COLO829 (cell line): ENCODE results near the gene UPP1.
"Not testable (repeated sequence)": the region's sequence is repeated elsewhere in the genome, so short reads cannot be mapped to it uniquely, and the experiment has no call there.

Source experiments
- DNase-seq: peaks from one replicate; pipeline ENCODE4 v3.0.0; 2012; ENCODE audit warnings: low spot score

Gene UPP1

DNA sequence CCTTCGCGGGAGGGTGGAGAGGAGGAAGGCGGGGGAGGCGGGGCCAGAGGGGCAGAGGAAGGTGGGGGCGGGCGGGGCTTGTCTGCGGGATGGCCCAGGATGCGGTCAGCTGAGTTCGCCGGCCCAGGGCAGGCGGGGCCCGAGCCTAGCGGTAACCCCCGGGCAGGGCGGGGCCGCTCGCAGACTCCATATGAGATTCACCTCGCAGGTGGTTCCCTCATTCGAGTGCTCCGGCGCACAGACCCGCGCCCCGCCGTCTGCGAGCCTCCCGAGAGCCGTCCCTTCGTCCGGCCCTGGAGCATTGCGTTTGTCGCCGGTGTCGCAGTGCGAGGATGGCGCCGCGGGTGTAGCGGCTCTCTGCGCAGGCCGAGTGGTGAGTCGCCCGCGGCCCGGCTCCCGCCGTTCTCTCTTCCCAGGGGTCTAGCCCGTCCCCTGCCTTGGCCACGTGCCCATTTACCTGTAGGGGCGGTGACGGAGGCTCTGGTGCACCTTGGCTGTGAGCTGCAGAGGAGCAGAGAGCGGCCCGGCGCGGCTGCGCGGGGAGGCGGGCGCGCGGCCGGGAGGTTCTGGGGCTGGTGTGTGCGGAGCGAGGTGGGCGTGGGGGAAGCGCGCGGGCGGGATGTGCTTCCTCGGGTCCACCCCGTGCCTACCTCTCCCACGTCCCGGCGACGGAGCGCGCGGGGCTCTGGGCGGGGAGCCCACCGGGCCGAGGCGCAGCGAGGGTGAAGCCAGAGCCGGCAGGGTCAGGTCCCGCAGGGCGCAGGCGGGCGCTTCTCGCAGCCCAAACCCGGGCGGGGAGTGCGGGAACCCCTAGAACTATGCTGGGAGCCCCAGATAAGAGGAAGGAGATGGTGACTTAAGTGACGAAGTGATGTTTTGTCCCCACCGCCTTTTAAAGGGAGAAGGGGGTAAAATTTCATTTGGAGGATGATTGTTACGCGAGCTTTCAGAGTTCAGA is at the start of gene UPP1:
Gene UPP1 (plus strand): TSS at position 220 of the 958 bp plus-strand sequence. CDS start 5,519 bp downstream, outside the sequence.
- peak; percentile 86 for DNase-seq

DNA sequence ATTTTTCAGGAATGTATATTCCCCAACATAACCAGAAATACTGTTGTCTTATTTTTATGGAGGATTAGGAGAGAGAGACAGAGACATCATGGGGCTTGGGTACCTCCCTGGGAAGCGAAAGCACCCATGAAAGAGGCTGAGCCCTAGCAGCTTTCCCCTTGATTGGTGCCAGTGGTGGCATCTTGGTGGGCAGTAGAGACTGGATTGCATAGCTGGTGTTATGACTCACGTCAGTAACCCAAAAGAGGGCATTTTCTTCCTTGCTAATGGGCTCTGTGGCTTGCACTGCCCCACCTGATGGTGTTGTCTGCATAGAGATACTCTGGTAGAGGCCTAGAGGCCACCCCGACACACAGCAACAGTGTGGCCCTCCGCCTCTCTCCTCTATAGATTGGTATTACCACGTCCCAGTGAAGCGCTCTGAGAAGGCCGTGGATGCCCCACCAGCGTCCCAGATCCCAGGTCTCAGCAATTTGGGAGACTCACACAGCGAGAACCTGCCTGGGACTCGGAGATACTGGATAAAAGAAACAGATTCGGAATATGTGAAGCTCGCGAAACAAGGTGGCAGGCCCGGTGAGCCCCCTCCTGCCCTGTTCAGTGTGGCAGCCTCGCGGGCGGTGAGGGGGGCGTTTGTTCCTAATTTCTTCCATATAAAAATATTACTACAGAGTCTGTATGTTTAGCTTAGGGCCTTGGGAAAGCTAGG is 48.0 kb upstream of the UPP1 start:
- DNase-seq, result no peak

DNA sequence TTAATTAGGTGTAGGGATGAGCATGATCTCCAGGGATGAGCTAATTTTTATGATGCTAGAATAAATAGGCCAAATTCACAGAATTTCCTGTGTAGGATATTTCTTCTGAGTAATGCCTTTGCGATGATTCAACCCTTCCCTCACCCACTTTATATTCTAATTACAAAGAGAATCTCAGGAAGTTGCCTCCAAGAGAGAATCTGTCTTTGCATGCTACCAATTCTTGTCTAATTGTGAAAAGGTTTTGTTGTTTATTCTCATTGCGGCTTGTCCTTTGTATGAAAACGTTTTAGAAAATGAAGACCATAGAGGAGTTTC is 47.5 kb upstream of the UPP1 start:
- peak; percentile 78 for DNase-seq

DNA sequence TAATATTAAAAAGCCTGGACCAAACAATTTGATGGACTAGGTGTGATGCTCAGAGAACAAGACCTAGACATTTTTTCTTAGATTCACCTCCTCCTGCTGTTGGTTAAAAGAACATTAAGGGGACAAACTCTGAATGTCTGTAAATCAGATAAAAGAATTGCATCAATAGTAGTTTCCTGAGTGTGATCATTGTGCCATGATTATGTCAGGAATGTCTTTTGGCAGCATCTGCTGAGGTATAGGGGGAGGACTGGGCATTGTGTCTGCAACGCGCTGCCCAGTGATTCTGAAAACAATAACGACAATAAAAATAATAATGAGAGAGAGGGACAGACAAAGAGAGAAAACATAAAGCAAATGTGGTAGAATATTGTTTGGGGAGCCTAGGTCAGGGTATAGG is 46.8 kb upstream of the UPP1 start:
- no peak for DNase-seq

DNA sequence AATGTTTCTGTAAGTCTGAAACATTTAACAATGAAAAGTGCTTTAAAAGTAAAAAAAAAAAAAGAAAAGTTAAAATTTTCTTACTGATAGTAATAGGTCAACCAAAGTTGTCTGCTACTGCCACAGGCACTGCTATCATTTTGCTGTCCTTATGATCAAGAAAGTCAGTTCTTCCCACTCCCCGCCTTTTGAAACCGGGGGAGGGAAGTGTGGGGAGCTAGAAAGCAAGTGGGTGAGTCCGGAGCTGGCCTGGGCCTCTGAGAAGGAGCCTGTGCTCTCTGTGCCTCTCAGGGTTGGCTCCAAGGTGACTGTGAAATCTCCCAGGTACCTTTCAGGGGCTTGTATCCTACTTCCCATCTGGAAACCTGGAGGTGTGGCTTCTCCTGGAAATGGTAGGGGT is 46.4 kb upstream of the UPP1 start:
- DNase-seq, result no peak

DNA sequence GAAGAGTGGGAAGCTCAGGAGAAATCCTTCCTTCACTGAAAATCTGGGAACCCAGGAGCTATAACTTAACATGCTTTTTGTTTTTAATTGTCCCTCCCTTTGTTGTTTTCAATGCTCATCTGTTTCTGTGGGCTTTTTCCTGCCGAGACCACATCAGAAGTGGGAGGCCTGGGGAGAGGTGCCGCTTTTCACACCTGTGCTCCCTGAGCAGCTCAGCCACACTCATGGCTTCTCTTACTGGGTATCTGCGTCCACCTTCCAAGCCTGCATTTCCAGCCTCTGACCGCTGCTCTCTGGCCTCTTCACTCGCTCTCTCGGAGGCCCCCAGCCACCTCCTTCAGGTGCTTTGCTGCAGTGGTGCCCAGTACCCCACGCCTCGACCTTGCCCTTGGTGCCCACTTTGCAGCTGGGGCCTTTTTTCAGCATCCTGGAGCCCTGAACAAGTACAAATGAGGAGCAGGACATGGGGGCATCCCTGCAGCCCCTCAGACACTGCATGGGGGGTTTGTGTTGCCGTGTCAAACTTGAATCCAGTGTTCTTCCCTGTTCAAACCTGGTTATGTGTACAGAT is 43.8 kb upstream of the UPP1 start:
- DNase-seq, result no peak

DNA sequence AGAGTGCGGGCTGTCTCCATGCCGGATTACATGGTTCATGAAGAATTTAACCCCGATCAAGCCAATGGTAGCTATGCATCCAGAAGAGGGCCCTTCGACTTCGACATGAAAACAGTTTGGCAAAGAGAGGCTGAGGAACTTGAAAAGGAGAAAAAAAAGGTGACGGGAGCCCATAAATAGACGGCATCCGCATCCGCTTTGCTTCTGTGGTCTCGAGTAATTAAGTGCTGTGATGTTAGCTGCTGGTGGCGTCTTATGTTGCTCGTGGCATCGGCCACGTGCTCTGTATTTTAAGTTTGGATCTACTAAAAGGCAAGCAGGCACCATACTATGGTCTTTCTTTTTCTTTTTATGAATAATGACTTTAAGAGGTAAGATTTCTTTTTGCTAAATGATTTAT is 42.6 kb upstream of the UPP1 start:
- DNase-seq, result no peak

DNA sequence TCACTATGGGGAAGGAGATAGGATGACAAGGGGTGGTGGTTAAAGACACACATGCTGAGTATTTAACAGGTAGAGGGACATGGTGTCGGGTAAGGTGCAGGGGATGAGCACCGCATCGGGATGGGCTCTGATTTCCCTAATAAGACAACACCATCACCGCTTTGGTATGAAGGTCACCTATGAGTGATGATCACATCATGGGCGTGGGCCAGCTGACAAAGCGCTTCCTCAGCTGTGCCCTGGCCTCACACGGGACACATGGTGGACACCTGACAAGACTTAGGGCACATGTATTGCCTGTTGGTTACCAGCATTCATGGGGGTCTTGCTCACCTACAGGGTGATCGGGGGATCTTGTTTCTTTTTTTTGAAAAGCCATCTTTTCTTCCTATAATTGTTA is 41.0 kb upstream of the UPP1 start:
- DNase-seq, result no peak

DNA sequence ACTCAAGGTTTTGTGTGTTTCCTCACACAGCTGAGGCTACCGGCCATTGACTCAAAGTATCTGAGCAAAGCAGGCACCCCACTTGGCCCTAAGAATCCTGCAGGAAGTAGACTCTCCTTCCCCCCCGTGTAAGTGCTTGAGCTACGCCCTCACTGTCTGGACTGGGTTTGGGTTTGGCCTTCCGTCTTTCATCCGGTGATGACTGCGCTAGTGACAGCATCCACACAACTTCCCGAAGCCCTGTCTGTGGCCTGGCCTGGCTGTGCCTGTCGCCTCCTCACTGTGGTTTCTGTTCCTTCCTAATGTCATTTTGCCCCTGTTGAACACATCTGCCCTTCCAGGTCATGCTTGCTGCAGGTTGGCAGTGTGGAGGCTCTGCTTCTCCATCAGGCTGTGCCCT is 39.2 kb upstream of the UPP1 start:
- no peak for DNase-seq

DNA sequence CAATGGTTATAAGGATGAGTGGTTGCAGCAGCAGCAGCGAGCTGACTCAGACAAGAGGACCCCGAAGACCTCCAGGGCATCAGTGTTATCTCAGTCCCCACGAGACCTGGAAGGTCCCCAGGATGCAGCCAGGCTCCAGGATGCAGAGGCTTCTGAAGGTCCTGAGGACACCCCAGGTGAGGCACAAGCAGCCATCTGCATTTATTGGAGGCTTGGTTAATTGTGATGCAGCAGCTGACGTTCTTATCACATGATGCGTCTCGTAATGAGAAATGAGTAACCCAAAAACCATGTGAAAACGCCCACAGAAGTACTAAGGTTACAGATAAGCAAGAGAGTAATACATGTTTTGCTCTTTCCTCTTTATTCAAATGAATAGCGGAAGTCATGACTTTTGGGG is 36.3 kb upstream of the UPP1 start:
- DNase-seq, result peak; percentile 66

DNA sequence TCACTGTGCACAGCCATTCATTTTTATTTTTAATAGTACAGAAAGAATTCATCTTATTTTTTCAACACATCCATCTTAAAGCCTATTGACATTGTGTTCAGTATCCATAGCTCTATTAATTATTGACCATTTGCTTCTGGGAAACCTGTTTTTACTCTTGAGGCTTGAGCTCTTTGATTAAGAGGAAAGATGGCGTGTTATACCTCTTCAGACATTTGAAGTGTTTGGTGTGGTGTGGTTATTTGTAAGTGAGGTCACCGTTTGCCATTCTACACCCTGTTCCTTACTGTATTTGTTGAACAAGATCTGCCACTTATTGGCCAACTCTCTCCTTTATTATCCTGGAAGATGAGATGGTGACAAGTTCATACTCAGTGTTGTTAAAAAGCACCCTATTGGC is 35.3 kb upstream of the UPP1 start:
- no peak for DNase-seq

DNA sequence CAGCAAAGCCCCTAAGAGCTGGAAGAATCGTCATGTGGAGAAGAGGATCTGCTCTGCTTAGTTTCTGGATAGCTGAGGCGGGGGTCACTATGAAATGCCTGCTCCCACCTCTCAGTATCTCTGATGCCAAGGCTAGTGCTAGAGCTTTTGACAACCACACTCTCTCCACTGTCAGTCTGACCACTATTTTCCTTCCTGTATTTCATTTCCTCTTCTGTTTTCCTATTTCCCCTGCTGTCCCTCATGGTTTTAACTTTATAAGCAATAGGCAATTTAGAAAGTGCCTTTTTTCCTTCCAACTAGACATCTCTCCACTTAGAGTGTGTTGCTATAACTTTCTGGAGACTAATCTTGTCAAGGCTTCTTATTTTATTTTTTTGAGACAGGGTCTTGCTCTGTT is 30.1 kb upstream of the UPP1 start:
- no peak for DNase-seq

DNA sequence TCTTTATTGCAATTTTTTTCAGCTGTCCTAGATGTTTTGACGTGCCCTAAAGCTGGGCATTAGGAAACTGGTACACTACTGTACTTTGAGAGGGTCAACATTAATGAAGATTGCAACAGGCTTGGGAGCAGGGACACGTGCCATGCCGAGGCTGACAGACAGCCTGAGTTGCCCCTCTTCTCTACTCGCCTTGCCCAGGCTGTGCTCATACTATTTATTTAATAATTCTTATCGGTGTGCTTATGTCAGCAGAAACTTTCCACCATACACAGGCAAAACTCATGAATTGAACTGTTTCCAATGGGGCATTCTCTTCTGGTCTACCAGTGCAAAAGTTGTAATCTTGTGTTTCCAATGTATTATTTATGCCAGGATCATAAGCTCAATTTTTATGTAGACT is 29.4 kb upstream of the UPP1 start:
- DNase-seq, result no peak

DNA sequence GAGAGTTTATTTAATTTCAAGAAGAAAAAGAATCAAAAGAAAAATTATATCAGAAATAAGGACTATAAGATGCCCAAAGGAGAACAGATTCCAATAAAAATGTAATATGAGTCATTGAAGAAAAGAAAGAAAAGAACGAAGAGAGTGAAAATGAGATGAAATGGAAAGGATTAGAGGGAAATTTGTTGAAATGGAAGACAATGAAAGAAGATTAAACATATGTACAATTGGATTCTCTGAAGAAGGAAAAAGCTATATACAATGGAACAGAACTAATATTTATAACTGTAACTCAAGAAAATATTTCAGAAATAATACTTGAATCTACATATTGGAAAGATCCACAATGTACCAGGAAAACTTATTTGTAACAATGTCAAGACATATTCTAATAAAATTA is 25.1 kb upstream of the UPP1 start:
- DNase-seq, result no peak

DNA sequence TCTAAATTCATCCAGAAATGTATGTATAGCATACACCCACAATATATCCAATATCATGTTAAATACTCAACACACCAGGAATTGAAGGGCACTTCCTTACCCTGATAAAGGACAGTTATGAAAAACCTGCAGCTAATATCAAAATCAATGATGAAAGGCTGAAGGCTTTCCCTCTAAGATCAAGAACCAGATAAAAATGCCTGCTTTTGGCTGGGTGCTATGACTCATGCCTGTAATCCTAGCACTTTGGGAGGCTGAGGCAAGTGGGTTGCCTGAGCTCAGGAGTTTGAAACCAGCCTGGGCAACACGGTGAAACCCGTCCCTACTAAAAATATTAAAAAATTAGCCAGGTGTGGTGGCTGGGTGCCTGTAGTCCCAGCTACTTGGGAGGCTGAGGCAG is 21.6 kb upstream of the UPP1 start:
- DNase-seq, result no peak

DNA sequence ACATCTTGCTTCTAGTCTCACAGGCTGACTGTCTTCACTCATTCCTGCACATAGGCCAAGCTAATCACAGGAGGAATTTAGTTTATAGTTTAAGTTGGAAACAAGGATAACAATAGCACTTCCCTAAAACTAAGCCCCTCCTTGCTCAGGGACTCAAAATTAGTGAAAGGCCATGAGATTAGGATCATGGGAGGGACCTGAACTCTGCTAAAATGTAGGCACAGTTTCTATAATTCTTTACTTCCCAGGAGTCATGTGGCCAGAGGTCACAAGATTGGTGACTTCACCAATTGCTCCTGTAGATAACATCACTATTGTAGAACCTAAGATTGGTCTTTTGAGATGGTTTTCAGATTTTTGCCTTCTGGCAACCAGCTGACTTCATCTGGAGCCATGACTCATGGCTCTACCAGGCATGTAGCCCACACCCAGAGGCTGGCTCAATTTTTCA is 14.8 kb upstream of the UPP1 start:
- peak; percentile 53 for DNase-seq

DNA sequence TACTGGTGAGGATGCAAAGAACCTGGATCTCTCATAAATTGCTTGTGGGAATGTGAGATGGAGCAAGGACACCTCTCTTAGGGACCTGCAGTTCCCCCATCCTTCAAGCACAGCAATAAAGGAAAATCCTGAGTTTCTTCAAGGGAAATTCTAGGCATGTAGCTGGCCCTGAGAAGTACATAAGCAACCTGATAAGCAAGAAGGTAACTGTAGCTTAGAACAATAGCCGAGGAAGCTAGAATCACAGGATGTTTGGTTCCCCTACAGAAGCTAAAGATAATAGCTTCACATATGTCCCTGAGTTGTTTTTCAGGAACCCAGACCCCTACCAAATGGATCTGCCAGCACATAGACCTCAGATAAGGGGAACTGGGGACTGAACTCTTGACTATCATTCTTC is 11.6 kb upstream of the UPP1 start:
- DNase-seq, result no peak

DNA sequence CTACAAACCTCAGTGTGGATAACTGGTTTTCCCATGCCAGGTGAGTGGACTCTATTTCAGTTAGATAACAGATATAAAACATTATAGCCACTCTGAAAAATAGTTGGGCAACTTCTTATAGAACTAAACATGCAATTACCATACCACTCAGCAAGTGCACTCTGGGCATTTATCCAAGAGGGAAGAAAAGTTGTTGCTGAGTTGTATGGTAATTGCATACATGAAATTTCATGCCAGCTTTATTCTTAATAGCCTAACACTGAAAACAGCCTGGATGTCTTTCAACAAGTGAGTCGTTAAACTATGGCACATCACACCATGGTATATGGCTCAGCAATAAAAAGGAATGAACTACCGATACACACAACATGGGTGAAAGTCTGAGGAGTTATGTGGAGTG is 10.6 kb upstream of the UPP1 start:
- DNase-seq, result no peak

DNA sequence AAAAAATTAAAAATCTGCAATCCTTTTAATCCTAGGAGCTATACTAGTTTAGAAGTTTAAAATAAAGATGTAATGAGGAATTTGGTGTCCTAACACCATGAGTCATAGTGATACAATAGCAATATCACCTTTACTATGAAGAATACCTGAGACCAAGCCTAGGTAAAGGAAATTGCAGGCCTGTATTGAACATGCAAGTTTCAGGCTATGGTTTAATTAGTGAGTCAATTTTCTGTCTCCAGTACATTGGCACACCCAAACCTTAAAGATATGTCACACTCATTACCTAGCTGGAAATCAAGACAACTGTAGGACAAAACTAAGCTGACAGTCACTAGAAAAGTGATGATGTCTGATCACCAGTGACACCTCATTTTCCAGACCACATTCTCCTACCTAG is 6.7 kb upstream of the UPP1 start:
- not testable (repeated sequence) for DNase-seq

DNA sequence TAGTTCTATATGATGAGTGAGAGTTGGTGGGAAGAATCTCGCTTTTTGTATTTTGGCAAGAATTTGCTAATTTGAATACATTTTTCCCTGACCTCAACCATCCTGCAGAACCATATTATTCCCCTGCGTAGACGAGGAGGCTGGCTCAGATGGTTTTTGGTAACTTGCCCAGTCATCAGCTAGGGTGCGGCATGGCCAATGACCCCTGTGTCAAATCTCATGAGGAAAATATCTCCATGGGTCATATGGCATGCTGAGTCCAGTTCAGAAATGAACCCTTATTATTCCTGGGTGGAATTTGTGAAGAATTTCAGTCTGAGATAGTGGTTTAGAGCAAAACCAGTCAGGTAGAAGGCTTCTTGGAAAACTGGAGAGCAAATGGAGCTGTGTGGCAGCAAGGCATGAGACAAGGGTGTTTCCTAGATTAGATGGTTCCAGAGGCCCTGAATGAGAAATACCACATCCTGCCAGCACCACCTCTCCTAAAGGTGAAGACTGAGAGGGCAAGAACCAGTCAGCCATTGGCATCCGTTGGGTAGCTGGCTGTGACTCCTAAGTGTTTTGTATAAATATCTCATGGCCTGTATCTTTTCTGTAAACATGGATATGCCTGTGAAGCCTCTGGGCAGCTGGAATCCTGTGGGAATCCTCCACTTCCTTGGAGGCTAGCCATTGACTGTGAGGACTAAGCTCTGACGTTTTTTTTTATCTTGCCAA is 5.8 kb upstream of the UPP1 start:
- no peak for DNase-seq

DNA sequence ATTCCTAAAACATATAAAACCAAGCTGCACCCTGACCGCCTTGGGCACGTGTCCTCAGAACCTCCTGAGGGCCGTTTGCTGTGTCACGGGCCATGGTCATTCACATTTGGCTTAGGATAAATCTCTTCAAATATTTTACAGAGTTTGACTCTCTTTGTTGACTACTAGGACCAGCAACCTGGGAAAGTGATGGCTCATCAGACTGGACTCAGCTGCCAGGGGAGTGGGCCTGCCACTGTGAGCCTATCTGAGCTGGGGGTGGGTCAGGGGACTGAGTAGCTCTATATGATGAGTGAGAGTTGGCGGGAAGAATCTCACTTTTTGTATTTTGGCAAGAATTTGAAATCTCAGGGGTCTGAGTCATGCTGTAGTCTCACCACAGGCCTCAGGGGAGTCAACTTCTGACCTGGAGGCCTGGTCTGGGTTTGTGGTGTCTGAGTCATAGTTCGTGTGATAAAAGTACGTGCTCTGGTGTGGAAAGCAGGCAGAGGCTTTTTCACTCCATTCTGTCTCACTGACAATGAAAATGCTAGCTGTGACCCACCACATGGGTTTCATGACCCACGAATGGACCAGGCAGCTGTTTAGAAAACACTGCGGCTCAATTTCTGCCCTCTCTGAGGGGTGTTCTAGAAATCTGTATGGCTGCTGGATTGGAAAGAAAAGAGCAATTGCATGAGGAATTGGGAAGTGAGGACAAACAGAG is 4.2 kb upstream of the UPP1 start:
- peak; percentile 97 for DNase-seq

DNA sequence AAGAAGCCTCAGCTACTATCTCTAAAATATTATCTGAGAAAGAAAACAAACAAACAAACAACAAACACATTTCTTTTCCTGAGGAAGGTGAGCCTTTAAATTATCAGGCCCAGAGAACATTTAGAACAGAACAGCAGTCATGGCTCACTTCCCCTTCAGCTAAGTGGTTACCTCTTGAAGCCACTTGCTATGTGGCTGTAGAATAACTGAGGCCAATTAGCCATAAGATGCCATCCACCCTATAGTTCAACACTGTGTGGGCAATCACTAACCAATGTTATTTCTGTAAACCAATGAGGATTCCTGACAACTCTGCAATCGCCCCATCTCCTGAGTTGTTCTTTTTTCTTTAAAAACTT is 3.7 kb upstream of the UPP1 start:
- DNase-seq, result no peak
